CD14-positive monocyte (primary cell): Measurements from ENCODE around the gene KIAA0930. TPM values are rescaled to one million over a fixed set of nuclear protein-coding genes. Genes with fewer than 3 reads are reported as not detected.

Experiments used
- DNase-seq, 3 donors: peaks; one replicate each; pipeline ENCODE4 v3.0.0-alpha.2; 2011 to 2022
- H2AFZ ChIP-seq: 2 replicates; pipeline ENCODE4 v1.6.0; 2012; ENCODE audit warnings: mild to moderate bottlenecking, low read depth, low read length, inconsistent platforms; ENCODE audit not compliant: insufficient read depth, poor library complexity, severe bottlenecking
- H3K27ac ChIP-seq, 2 donors: 1 replicate in 1 of 2; 2 replicates in 1 of 2; pipeline ENCODE4 v1.5.1; 2012 to 2013; ENCODE audit warnings: low read length in 2 of 2, control low read depth in 1 of 2, inconsistent platforms in 1 of 2, low read depth in 1 of 2, mild to moderate bottlenecking in 1 of 2
- H3K27me3 ChIP-seq, 2 donors: one replicate each; pipeline versions ENCODE4 v1.6.0 to v1.6.1; 2011 to 2013; ENCODE audit warnings: low read length in 2 of 2; ENCODE audit not compliant: control insufficient read depth in 2 of 2, insufficient read depth in 2 of 2
- H3K36me3 ChIP-seq, 2 donors: replicated peaks in 1 of 2; 1 replicate in 1 of 2; 2 replicates in 1 of 2; pipeline versions ENCODE4 v1.5.1 to v1.6.1; 2012 to 2013; ENCODE audit warnings: low read length in 2 of 2, control low read depth in 1 of 2, inconsistent platforms in 1 of 2, mild to moderate bottlenecking in 1 of 2; ENCODE audit not compliant: insufficient read depth in 2 of 2, control insufficient read depth in 1 of 2
- H3K4me1 ChIP-seq, 2 donors: 1 replicate in 1 of 2; 2 replicates in 1 of 2; pipeline versions ENCODE4 v1.5.1 to v1.6.1; 2012 to 2013; ENCODE audit warnings: low read length in 2 of 2, control low read depth in 1 of 2, inconsistent platforms in 1 of 2, mild to moderate bottlenecking in 1 of 2, moderate library complexity in 1 of 2; ENCODE audit not compliant: insufficient read depth in 2 of 2, control insufficient read depth in 1 of 2
- H3K4me2 ChIP-seq: replicated peaks from 2 replicates; pipeline ENCODE3; 2012; ENCODE audit warnings: low read length, moderate library complexity, mild to moderate bottlenecking; ENCODE audit not compliant: poor library complexity, severe bottlenecking; ENCODE audit errors: extremely low read depth
- H3K4me3 ChIP-seq, 3 experiments: fragments of 200-600 bp in 1 of 3; sonication (generic) in 1 of 3; replicated peaks in 1 of 3; 1 replicate in 2 of 3; 2 replicates in 1 of 3; pipeline ENCODE4 v1.5.1; 2011 to 2013; ENCODE audit warnings: low read length in 3 of 3, mild to moderate bottlenecking in 3 of 3, control low read depth in 2 of 3, low read depth in 2 of 3, inconsistent platforms in 1 of 3, moderate library complexity in 1 of 3
- H3K79me2 ChIP-seq: 2 replicates; pipeline ENCODE4 v1.6.0; 2012; ENCODE audit warnings: mild to moderate bottlenecking, control low read depth, inconsistent platforms, low read length, moderate library complexity; ENCODE audit not compliant: insufficient read depth
- H3K9ac ChIP-seq: 2 replicates; pipeline ENCODE4 v1.6.0; 2017; ENCODE audit warnings: low read length, mild to moderate bottlenecking; ENCODE audit not compliant: insufficient read depth, poor library complexity, severe bottlenecking
- H3K9me3 ChIP-seq, 2 donors: replicated peaks in 1 of 2; 1 replicate in 1 of 2; 2 replicates in 1 of 2; pipeline versions ENCODE4 v1.5.1 to v1.6.1; 2012 to 2013; ENCODE audit warnings: low read length in 2 of 2, control low read depth in 1 of 2; ENCODE audit not compliant: control insufficient read depth in 1 of 2, insufficient read depth in 1 of 2
- H4K20me1 ChIP-seq: 2 replicates; pipeline ENCODE4 v1.6.0; 2012; ENCODE audit warnings: mild to moderate bottlenecking, low read length, control low read depth, moderate library complexity; ENCODE audit not compliant: insufficient read depth
- H3K27ac Mint-ChIP-seq, 7 donors: one replicate each; pipeline ENCODE4 v1.8.0; 2020; ENCODE audit warnings: mild to moderate bottlenecking in 7 of 7, mixed read lengths in 7 of 7, moderate library complexity in 6 of 7, inconsistent platforms in 2 of 7
- H3K27me3 Mint-ChIP-seq, 3 donors: one replicate each; pipeline ENCODE4 v1.8.0; 2021 to 2022; ENCODE audit warnings: low read depth in 3 of 3, mild to moderate bottlenecking in 3 of 3, mixed read lengths in 3 of 3, moderate library complexity in 3 of 3, inconsistent platforms in 1 of 3
- H3K36me3 Mint-ChIP-seq, 2 donors: one replicate each; pipeline ENCODE4 v1.8.0; 2020; ENCODE audit warnings: mixed read lengths in 2 of 2, inconsistent platforms in 1 of 2, mild to moderate bottlenecking in 1 of 2
- H3K4me1 Mint-ChIP-seq: one replicate; pipeline ENCODE4 v1.8.0; 2020; ENCODE audit warnings: mild to moderate bottlenecking, mixed read lengths
- H3K4me3 Mint-ChIP-seq, 2 donors: one replicate each; pipeline ENCODE4 v1.8.0; 2020; ENCODE audit warnings: mild to moderate bottlenecking in 2 of 2, mixed read lengths in 2 of 2, moderate library complexity in 1 of 2
- H3K9me3 Mint-ChIP-seq, 7 donors: one replicate each; pipeline ENCODE4 v1.8.0; 2020 to 2022; ENCODE audit warnings: mixed read lengths in 7 of 7, mild to moderate bottlenecking in 6 of 7, moderate library complexity in 6 of 7, inconsistent platforms in 2 of 7
- WGBS: methylation state at CpG from one replicate; pipeline ENCODE4 v1.1.5; 2013; ENCODE audit warnings: missing lambda C conversion rate; ENCODE audit not compliant: insufficient coverage; 5-methylcytosine and 5-hydroxymethylcytosine counted together
- intact Hi-C, 2 donors: fragments of 100-400 bp; cut with micrococcal nuclease; formaldehyde crosslinking; loops; one replicate each; pipeline versions ENCODE4 v1.15.0 to v1.15.1; 2023
- polyA plus RNA-seq, 3 donors: library from polyadenylated mRNA; depleted of rRNA in 1 of 3; unstranded in 2 of 3; stranded (reverse) in 1 of 3; fragments of 300-500 nt in 2 of 3; fragments of >200 nt in 1 of 3; fragmentation: Illumina TruSeq in 2 of 3; gene quantifications; 1 replicate in 2 of 3; 2 replicates in 1 of 3; pipeline ENCODE4 v1.2.3, GENCODE V29; 2012 to 2021
- TF ChIP-seq, protein P1 (sequence below): fragments of 200-600 bp; IDR thresholded peaks from one replicate; pipeline ENCODE4 v1.8.0; 2022; ENCODE audit warnings: antibody characterized with exemption, mild to moderate bottlenecking

KIAA0930 gene
- polyA plus RNA-seq, 3 donors, result 14.0 to 89.1 (median 15.6) TPM

DNA sequence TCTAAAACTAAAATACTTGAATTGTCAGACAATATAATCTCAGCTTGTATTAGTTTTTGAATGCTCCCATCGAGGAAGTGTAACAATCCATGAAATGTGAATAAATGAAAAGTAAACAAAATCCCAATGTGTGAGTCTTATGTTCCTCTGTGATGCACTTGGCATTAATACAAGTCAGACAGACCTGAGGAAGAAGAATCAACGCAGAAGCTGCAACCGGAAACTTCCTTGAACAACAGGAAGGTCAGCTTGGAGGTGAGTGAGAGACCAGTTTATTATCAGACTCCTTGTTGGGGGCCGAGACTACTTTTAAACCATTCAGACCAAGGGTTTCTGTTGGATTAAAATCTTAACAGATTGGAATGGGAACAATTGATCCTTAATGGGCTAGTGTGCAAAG is 52.8 kb downstream of the KIAA0930 start:
- intact Hi-C loops, result no loop called here
- H3K27ac Mint-ChIP-seq, result peak overlapping the region in 5 of 7 donors; percentile 32 to 75 (median 46)
- H3K9ac ChIP-seq, result no peak overlapping the region
- no peaks in the 10 kb centered on the region for H3K9me3 Mint-ChIP-seq
- H3K4me3 Mint-ChIP-seq, result no peak overlapping the region
- peaks cover 66 to 98% of the 10 kb centered on the region in 2 donors for H3K36me3 ChIP-seq
- peaks cover 10% of the 10 kb centered on the region for H3K4me1 Mint-ChIP-seq
- no peak overlapping the region for H3K4me3 ChIP-seq
- no peak for DNase-seq
- H4K20me1 ChIP-seq, result peaks cover 98% of the 10 kb centered on the region
- H3K27me3 ChIP-seq, result no peaks in the 10 kb centered on the region
- no peaks in the 10 kb centered on the region for H3K27me3 Mint-ChIP-seq
- H3K27ac ChIP-seq, result peak overlapping the region in 1 of 2 donors; percentile 51
- peaks cover 0 to 6% of the 10 kb centered on the region in 2 donors for H3K4me1 ChIP-seq
- no peaks in the 10 kb centered on the region for H3K9me3 ChIP-seq
- TF ChIP-seq, protein P1, sequence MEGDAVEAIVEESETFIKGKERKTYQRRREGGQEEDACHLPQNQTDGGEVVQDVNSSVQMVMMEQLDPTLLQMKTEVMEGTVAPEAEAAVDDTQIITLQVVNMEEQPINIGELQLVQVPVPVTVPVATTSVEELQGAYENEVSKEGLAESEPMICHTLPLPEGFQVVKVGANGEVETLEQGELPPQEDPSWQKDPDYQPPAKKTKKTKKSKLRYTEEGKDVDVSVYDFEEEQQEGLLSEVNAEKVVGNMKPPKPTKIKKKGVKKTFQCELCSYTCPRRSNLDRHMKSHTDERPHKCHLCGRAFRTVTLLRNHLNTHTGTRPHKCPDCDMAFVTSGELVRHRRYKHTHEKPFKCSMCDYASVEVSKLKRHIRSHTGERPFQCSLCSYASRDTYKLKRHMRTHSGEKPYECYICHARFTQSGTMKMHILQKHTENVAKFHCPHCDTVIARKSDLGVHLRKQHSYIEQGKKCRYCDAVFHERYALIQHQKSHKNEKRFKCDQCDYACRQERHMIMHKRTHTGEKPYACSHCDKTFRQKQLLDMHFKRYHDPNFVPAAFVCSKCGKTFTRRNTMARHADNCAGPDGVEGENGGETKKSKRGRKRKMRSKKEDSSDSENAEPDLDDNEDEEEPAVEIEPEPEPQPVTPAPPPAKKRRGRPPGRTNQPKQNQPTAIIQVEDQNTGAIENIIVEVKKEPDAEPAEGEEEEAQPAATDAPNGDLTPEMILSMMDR, result no peak
- no peak overlapping the region for H3K4me2 ChIP-seq
- H3K36me3 Mint-ChIP-seq, result peaks cover 72 to 84% of the 10 kb centered on the region in 2 donors
- WGBS, result 37% methylated on average over 2 of the region's 4 CpGs
- peaks cover 60% of the 10 kb centered on the region for H3K79me2 ChIP-seq
- H2AFZ ChIP-seq, result no peak overlapping the region

DNA sequence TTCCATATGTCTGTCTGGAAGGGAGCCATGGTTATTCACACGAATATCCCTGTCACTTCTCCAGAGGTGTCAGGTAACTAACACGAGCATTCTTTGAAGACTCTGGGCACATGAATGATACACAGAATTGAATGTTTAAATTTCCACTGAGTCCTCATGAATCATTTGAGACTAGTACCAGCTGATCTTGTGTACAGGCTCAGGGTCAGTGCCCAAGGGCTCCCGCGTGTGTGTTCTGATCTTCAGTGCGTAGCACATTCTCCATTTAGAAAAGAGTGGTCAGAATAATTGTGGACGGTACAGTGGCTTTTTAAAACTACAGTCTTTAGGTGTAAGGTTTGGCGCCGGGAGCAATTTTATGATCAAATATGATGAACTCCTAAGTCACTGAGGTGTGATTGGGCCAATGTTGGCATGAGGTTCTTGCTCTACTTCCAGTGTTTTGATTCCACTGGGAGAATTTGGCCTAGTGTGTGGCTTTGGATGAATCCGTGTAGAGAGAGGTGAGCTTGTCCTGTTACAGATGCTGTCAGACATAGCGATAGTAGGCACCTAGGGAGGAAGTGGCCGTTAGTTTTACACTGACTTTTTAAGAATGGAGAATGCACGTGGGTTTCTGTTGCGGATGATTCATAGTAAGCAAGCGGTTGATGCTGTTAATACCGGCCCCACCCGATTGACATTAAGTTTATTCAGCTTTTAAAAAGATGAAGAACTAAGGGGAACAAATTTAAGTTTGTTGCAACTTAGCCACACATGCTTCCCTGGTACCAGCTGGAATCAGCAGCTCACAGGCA is 54.8 kb downstream of the KIAA0930 start:
- TF ChIP-seq, protein P1, result no peak
- peaks cover 64 to 97% of the 10 kb centered on the region in 2 donors for H3K36me3 ChIP-seq
- peak overlapping the region in 6 of 7 donors; percentile 57 to 88 (median 69) for H3K27ac Mint-ChIP-seq

More for the DNA sequence above, 54.8 kb downstream of the KIAA0930 start:
- intact Hi-C loops, result no loop called here
- Histone ChIP-seq H3K79me2 (peaks cover 77% of the 10 kb centered on the region), H3K9me3 (no peaks in the 10 kb centered on the region), H3K4me1 (peaks cover 0 to 6% of the 10 kb centered on the region in 2 donors), H3K4me3 (no peak overlapping the region), H2AFZ (no peak overlapping the region), H3K27ac (peak overlapping the region in 1 of 2 donors; percentile 61), H4K20me1 (peaks cover 99% of the 10 kb centered on the region), H3K9ac (no peak overlapping the region), H3K27me3 (no peaks in the 10 kb centered on the region), H3K4me2 (no peak overlapping the region)
- Mint-ChIP-seq H3K4me3 (no peak overlapping the region), H3K9me3 (no peaks in the 10 kb centered on the region), H3K36me3 (peaks cover 69 to 86% of the 10 kb centered on the region in 2 donors), H3K4me1 (peaks cover 13% of the 10 kb centered on the region), H3K27me3 (no peaks in the 10 kb centered on the region)
- peak in 1 of 3 donors; percentile 16 for DNase-seq
- WGBS, result 67% methylated on average over 12 of the region's 16 CpGs
